Cardiac atrium fibroblast (primary cell): Measurements from ENCODE around the gene METTL3. TPM values are rescaled to one million over a fixed set of nuclear protein-coding genes. Genes with fewer than 3 reads are reported as not detected.

Experiments
- total RNA-seq: library from RNA; depleted of rRNA; stranded (reverse); fragments of >200 nt; gene quantifications from 2 replicates; pipeline ENCODE4 v1.2.3, GENCODE V29; 2015

Gene METTL3
- 35.6 and 39.7 TPM in 2 replicates for total RNA-seq

GRCh38 chr14:21510735-21511657 is at the start of gene METTL3:
Gene METTL3, minus strand, starts transcription at chr14:21511340. Its CDS starts 117 bp downstream, at chr14:21511223.

DNA sequence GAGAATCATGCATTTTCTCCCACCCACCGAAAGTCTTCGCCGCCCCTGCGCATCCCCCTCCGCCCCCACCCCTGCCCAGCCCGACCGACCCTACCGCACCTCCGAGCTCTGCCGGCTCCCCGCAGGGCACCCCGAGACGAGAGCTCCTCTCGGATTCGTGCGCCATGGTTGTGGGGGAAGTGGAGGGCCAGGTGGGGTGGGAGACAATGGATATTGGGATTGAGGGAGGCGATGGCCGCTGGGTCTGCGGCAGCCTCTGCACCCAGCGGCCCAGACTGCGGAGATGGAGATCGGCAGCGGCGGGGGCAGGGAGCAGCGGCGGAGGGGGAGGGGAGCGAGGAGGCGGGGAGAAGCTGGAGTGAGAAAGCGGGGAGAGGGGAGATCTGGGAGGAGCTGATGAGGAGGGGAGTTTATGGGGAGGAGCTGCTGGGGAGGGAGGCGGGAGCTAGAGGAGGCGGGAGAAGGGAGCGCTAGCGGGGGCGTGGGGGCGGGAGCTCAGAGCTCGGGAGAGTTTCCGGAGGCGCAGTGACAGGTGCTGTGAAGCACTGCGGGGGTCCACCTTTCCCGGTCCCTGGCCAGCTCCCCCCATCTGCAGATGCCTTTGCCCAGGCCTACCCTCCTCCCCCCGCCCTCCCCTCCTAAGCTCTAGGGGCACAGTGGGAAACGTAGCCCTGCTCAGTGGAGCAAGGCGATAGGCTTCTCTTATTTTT is 15.0 kb upstream of the METTL3 start, which contains the start of gene SALL2:
Gene SALL2 (minus strand): TSS at position 385 of the 710 bp plus-strand sequence. CDS start 219 bp downstream, at position 166.

GRCh38 chr14:21476925-21477681 is 34.0 kb downstream of the METTL3 start, which contains the start of the genes RAB2B and TOX4:
Gene RAB2B, minus strand, starts transcription at chr14:21476959. Its CDS starts 87 bp downstream, at chr14:21476872.
Gene TOX4, plus strand, starts transcription at chr14:21477195. Its CDS starts 84 bp downstream, at chr14:21477279.

GRCh38 chr14:21455912-21456667 is 55.0 kb downstream of the METTL3 start, which contains the start of gene CHD8:
Gene CHD8, minus strand, starts transcription at chr14:21456123. Its CDS starts 24,480 bp downstream, at chr14:21431643.

Other genes starting within 250 kb of the METTL3 start
- 379 and 468 TPM in 2 replicates for gene HNRNPC, start 241.9 kb downstream of the METTL3 start, total RNA-seq
- not detected in 2 replicates for gene RPGRIP1, start 231.3 kb downstream of the METTL3 start, total RNA-seq
- 37.5 and 42.0 TPM in 2 replicates for gene SUPT16H, start 127.3 kb downstream of the METTL3 start, total RNA-seq
- gene CHD8, start 55.2 kb downstream of the METTL3 start, total RNA-seq, result 37.3 and 40.3 TPM in 2 replicates
- 19.0 and 29.4 TPM in 2 replicates for gene RAB2B, start 34.4 kb downstream of the METTL3 start, total RNA-seq
- gene TOX4, start 34.1 kb downstream of the METTL3 start, total RNA-seq, result 45.1 and 54.9 TPM in 2 replicates
- gene SALL2, start 15.0 kb upstream of the METTL3 start, total RNA-seq, result 4.7 and 11.0 TPM in 2 replicates
- gene OR10G3, start 68.7 kb upstream of the METTL3 start, total RNA-seq, result not detected in 2 replicates
- gene OR10G2, start 123.6 kb upstream of the METTL3 start, total RNA-seq, result not detected in 2 replicates
- gene OR4E2, start 142.5 kb upstream of the METTL3 start, total RNA-seq, result not detected in 2 replicates
- gene OR4E1, start 162.5 kb upstream of the METTL3 start, total RNA-seq, result not detected in 2 replicates